ENCODE results near the gene OSGIN1.

OSGIN1 gene

DNA sequence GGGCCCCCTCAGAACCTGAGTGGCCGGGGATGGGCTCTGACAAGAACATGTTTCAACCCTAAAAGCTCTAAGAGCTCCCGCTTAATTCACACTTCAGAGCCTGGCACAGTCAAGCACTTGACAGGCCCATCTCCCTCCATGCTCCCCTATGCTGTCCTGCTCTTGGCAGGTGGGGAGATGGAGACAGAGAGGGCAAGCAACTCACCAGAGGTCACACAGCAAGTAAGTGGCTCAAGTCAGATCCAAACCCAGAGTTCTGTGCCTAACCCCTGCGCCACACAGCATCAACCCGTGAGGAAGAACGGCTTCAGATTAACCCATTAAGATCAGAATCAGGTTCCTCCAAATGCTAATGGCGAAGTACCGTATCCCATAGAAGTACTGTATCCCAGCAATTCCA lies 51.4 kb downstream of the OSGIN1 start:
- Histone ChIP-seq H3K36me3 (ENCODE audit: insufficient read depth, low read length) (no peaks in the 10 kb centered on the region), H3K9me3 (ENCODE audit: low read length) (no peaks in the 10 kb centered on the region), H3K27ac (ENCODE audit: low read depth, low read length) (no peak overlapping the region), H3K4me1 (ENCODE audit: insufficient read depth, low read length) (no peaks in the 10 kb centered on the region), H3K9ac (ENCODE audit: low read length) (no peak overlapping the region), H3K4me3 (ENCODE audit: low read depth in 1 of 2, low read length in 2 of 2) (no peak overlapping the region), H3K27me3 (ENCODE audit: control insufficient read depth in 1 of 2, insufficient read depth in 2 of 2, low read length in 2 of 2) (peaks cover 0 to 2% of the 10 kb centered on the region in 2 donors)

- Histone ChIP-seq H3K9me3 (ENCODE audit: low read length) (no peaks in the 10 kb centered on the region), H3K4me1 (ENCODE audit: insufficient read depth, low read length) (no peaks in the 10 kb centered on the region), H3K9ac (ENCODE audit: low read length) (no peak overlapping the region), H3K27me3 (ENCODE audit: control insufficient read depth in 1 of 2, insufficient read depth in 2 of 2, low read length in 2 of 2) (no peaks in the 10 kb centered on the region), H3K27ac (ENCODE audit: low read depth, low read length) (no peak overlapping the region), H3K4me3 (ENCODE audit: low read depth in 1 of 2, low read length in 2 of 2) (no peak overlapping the region), H3K36me3 (ENCODE audit: insufficient read depth, low read length) (no peaks in the 10 kb centered on the region)
Measured at GRCh38 chr16:84005391-84005790, 52.4 kb downstream of the OSGIN1 start.

- Histone ChIP-seq H3K4me3 (ENCODE audit: low read depth in 1 of 2, low read length in 2 of 2) (no peak overlapping the region), H3K9ac (ENCODE audit: low read length) (no peak overlapping the region), H3K36me3 (ENCODE audit: insufficient read depth, low read length) (no peaks in the 10 kb centered on the region), H3K27me3 (ENCODE audit: control insufficient read depth in 1 of 2, insufficient read depth in 2 of 2, low read length in 2 of 2) (no peaks in the 10 kb centered on the region), H3K9me3 (ENCODE audit: low read length) (no peaks in the 10 kb centered on the region), H3K27ac (ENCODE audit: low read depth, low read length) (no peak overlapping the region), H3K4me1 (ENCODE audit: insufficient read depth, low read length) (no peaks in the 10 kb centered on the region)
Measured at GRCh38 chr16:84007520-84007919, 54.5 kb downstream of the OSGIN1 start.

- Histone ChIP-seq H3K4me1 (ENCODE audit: insufficient read depth, low read length) (no peaks in the 10 kb centered on the region), H3K27ac (ENCODE audit: low read depth, low read length) (no peak overlapping the region), H3K4me3 (ENCODE audit: low read depth in 1 of 2, low read length in 2 of 2) (no peak overlapping the region), H3K36me3 (ENCODE audit: insufficient read depth, low read length) (no peaks in the 10 kb centered on the region), H3K9me3 (ENCODE audit: low read length) (no peaks in the 10 kb centered on the region), H3K9ac (ENCODE audit: low read length) (no peak overlapping the region), H3K27me3 (ENCODE audit: control insufficient read depth in 1 of 2, insufficient read depth in 2 of 2, low read length in 2 of 2) (no peaks in the 10 kb centered on the region)
Measured at GRCh38 chr16:84007965-84008364, 54.9 kb downstream of the OSGIN1 start.

GRCh38 chr16:84009282-84009681 lies 56.2 kb downstream of the OSGIN1 start:
- Histone ChIP-seq H3K27ac (ENCODE audit: low read depth, low read length) (no peak overlapping the region), H3K27me3 (ENCODE audit: control insufficient read depth in 1 of 2, insufficient read depth in 2 of 2, low read length in 2 of 2) (no peaks in the 10 kb centered on the region), H3K4me1 (ENCODE audit: insufficient read depth, low read length) (no peaks in the 10 kb centered on the region)

GRCh38 chr16:84013787-84014569 lies 60.9 kb downstream of the OSGIN1 start:
- no peak overlapping the region for H3K9ac ChIP-seq (ENCODE audit: low read length)
- no peaks in the 10 kb centered on the region for H3K9me3 ChIP-seq (ENCODE audit: low read length)
- H3K27ac ChIP-seq (ENCODE audit: low read depth, low read length): no peak overlapping the region
- no peak overlapping the region for H3K4me3 ChIP-seq (ENCODE audit: low read depth in 1 of 2, low read length in 2 of 2)
- H3K27me3 ChIP-seq (ENCODE audit: control insufficient read depth in 1 of 2, insufficient read depth in 2 of 2, low read length in 2 of 2): no peaks in the 10 kb centered on the region
- no peaks in the 10 kb centered on the region for H3K36me3 ChIP-seq (ENCODE audit: insufficient read depth, low read length)
- H3K4me1 ChIP-seq (ENCODE audit: insufficient read depth, low read length): no peaks in the 10 kb centered on the region

More at GRCh38 chr16:84009282-84009681, 56.2 kb downstream of the OSGIN1 start:
- H3K9ac ChIP-seq (ENCODE audit: low read length): no peak overlapping the region
- H3K36me3 ChIP-seq (ENCODE audit: insufficient read depth, low read length): no peaks in the 10 kb centered on the region
- H3K4me3 ChIP-seq (ENCODE audit: low read depth in 1 of 2, low read length in 2 of 2): no peak overlapping the region
- H3K9me3 ChIP-seq (ENCODE audit: low read length): no peaks in the 10 kb centered on the region

GRCh38 chr16:84014570-84015327 lies 61.7 kb downstream of the OSGIN1 start:
- H3K27me3 ChIP-seq (ENCODE audit: control insufficient read depth in 1 of 2, insufficient read depth in 2 of 2, low read length in 2 of 2): no peaks in the 10 kb centered on the region
- H3K9ac ChIP-seq (ENCODE audit: low read length): no peak overlapping the region
- no peaks in the 10 kb centered on the region for H3K9me3 ChIP-seq (ENCODE audit: low read length)
- H3K27ac ChIP-seq (ENCODE audit: low read depth, low read length): no peak overlapping the region
- H3K4me3 ChIP-seq (ENCODE audit: low read depth in 1 of 2, low read length in 2 of 2): no peak overlapping the region
- H3K4me1 ChIP-seq (ENCODE audit: insufficient read depth, low read length): no peaks in the 10 kb centered on the region
- no peaks in the 10 kb centered on the region for H3K36me3 ChIP-seq (ENCODE audit: insufficient read depth, low read length)

- H3K9ac ChIP-seq (ENCODE audit: low read length): no peak overlapping the region
- H3K4me1 ChIP-seq (ENCODE audit: insufficient read depth, low read length): no peaks in the 10 kb centered on the region
- H3K4me3 ChIP-seq (ENCODE audit: low read depth in 1 of 2, low read length in 2 of 2): no peak overlapping the region
- no peaks in the 10 kb centered on the region for H3K9me3 ChIP-seq (ENCODE audit: low read length)
- no peak overlapping the region for H3K27ac ChIP-seq (ENCODE audit: low read depth, low read length)
- H3K36me3 ChIP-seq (ENCODE audit: insufficient read depth, low read length): no peaks in the 10 kb centered on the region
- H3K27me3 ChIP-seq (ENCODE audit: control insufficient read depth in 1 of 2, insufficient read depth in 2 of 2, low read length in 2 of 2): no peaks in the 10 kb centered on the region
Measured at GRCh38 chr16:84015399-84015798, 62.4 kb downstream of the OSGIN1 start.
